AG09309 (cell line): Measurements from ENCODE around the gene ODC1.
"Not testable (repeated sequence)": the region's sequence is repeated elsewhere in the genome, so short reads cannot be mapped to it uniquely, and the experiment has no call there.

Experiments
- DNase-seq: peaks from one replicate; pipeline ENCODE4 v3.0.0-alpha.2; 2010; ENCODE audit warnings: low read depth
- H3K4me3 ChIP-seq: 2 replicates; pipeline ENCODE4 v1.5.1; 2011; ENCODE audit warnings: mild to moderate bottlenecking, low read depth, low read length, moderate library complexity; ENCODE audit not compliant: control insufficient read depth
- CTCF ChIP-seq: IDR thresholded peaks from 2 replicates; pipeline ENCODE4 v1.5.1; 2011; ENCODE audit warnings: mild to moderate bottlenecking, low read depth, low read length, inconsistent platforms; ENCODE audit not compliant: insufficient read depth, control insufficient read depth; ENCODE audit errors: missing control alignments

ODC1 gene

GRCh38 chr2:10448576-10449485 is 704 bp upstream of the ODC1 start:
- TF ChIP-seq CTCF, result no peak
- DNase-seq, result peak; percentile 28

GRCh38 chr2:10447300-10447894 is 730 bp downstream of the ODC1 start:
- no peak for TF ChIP-seq CTCF
- peak overlapping the region; percentile 63 for H3K4me3 ChIP-seq
- no peak for DNase-seq

More at GRCh38 chr2:10448576-10449485, 704 bp upstream of the ODC1 start:
- peak overlapping the region; percentile 47 for H3K4me3 ChIP-seq

GRCh38 chr2:10446631-10447030 is 1.5 kb downstream of the ODC1 start:
- peak overlapping the region; percentile 19 for H3K4me3 ChIP-seq
- no peak for TF ChIP-seq CTCF
- DNase-seq, result no peak

GRCh38 chr2:10444463-10444862 is 3.7 kb downstream of the ODC1 start:
- DNase-seq, result no peak
- no peak overlapping the region for H3K4me3 ChIP-seq
- no peak for TF ChIP-seq CTCF

- H3K4me3 ChIP-seq, DNase-seq: not testable (repeated sequence)
Measured at GRCh38 chr2:10442469-10443126, 5.5 kb downstream of the ODC1 start.

GRCh38 chr2:10441948-10442347 is 6.2 kb downstream of the ODC1 start:
- no peak overlapping the region for H3K4me3 ChIP-seq
- DNase-seq, result no peak
- TF ChIP-seq CTCF, result no peak

GRCh38 chr2:10440736-10441135 is 7.4 kb downstream of the ODC1 start:
- DNase-seq, result no peak
- H3K4me3 ChIP-seq, result no peak overlapping the region
- no peak for TF ChIP-seq CTCF
